Panc1 (cell line): ENCODE measurements around the gene CBX8.
A peak's percentile ranks its signal among the peaks of the same experiment; 100 is the strongest.

Experiments used
- CTCF ChIP-seq: fragments of 450-650 bp; IDR thresholded peaks from 2 replicates; pipeline ENCODE4 v1.5.1; 2017; ENCODE audit warnings: mild to moderate bottlenecking
- POLR2AphosphoS5 ChIP-seq: IDR thresholded peaks from 2 replicates; pipeline ENCODE4 v1.6.1; 2012; ENCODE audit warnings: mild to moderate bottlenecking, low read depth, low read length, moderate library complexity
- REST ChIP-seq, 2 experiments: IDR thresholded peaks; 2 replicates each; pipeline ENCODE4 v1.6.1; 2011 to 2012; ENCODE audit warnings: low read depth in 2 of 2, control low read depth in 1 of 2, low read length in 1 of 2, mild to moderate bottlenecking in 1 of 2, moderate library complexity in 1 of 2; ENCODE audit not compliant: insufficient read depth in 1 of 2
- SIN3A ChIP-seq: IDR thresholded peaks from 2 replicates; pipeline ENCODE4 v1.6.1; 2012; ENCODE audit warnings: low read depth, mild to moderate bottlenecking, low read length, moderate library complexity, borderline replicate concordance; ENCODE audit not compliant: insufficient read depth
- TCF7L2 ChIP-seq: IDR thresholded peaks from 2 replicates; pipeline ENCODE4 v1.6.1; 2011; ENCODE audit warnings: mild to moderate bottlenecking, low read depth, low read length, inconsistent platforms

- TF ChIP-seq CTCF: peak; percentile 99
- no peak for TF ChIP-seq POLR2AphosphoS5
- no peak for TF ChIP-seq SIN3A
- no peak for TF ChIP-seq REST (IDR thresholded peaks at IDR 0.05; ENCODE audit: insufficient read depth in 1 of 2, low read depth in 2 of 2, low read length in 1 of 2)
- no peak for TF ChIP-seq TCF7L2
These were observed 37.9 kb upstream of the CBX8 start for GRCh38 chr17:79834565-79835469.
